CD14-positive monocyte (primary cell): ENCODE data around the gene PEX16. TPM values are rescaled to one million over a fixed set of nuclear protein-coding genes. Genes with fewer than 3 reads are reported as not detected.

Experiments
- DNase-seq, 3 donors: peaks; one replicate each; pipeline ENCODE4 v3.0.0-alpha.2; 2011 to 2022
- H2AFZ ChIP-seq: 2 replicates; pipeline ENCODE4 v1.6.0; 2012; ENCODE audit warnings: mild to moderate bottlenecking, low read depth, low read length, inconsistent platforms; ENCODE audit not compliant: insufficient read depth, poor library complexity, severe bottlenecking
- H3K27ac ChIP-seq, 2 donors: 1 replicate in 1 of 2; 2 replicates in 1 of 2; pipeline ENCODE4 v1.5.1; 2012 to 2013; ENCODE audit warnings: low read length in 2 of 2, control low read depth in 1 of 2, inconsistent platforms in 1 of 2, low read depth in 1 of 2, mild to moderate bottlenecking in 1 of 2
- H3K27me3 ChIP-seq, 2 donors: one replicate each; pipeline versions ENCODE4 v1.6.0 to v1.6.1; 2011 to 2013; ENCODE audit warnings: low read length in 2 of 2; ENCODE audit not compliant: control insufficient read depth in 2 of 2, insufficient read depth in 2 of 2
- H3K36me3 ChIP-seq, 2 donors: replicated peaks in 1 of 2; 1 replicate in 1 of 2; 2 replicates in 1 of 2; pipeline versions ENCODE4 v1.5.1 to v1.6.1; 2012 to 2013; ENCODE audit warnings: low read length in 2 of 2, control low read depth in 1 of 2, inconsistent platforms in 1 of 2, mild to moderate bottlenecking in 1 of 2; ENCODE audit not compliant: insufficient read depth in 2 of 2, control insufficient read depth in 1 of 2
- H3K4me1 ChIP-seq, 2 donors: 1 replicate in 1 of 2; 2 replicates in 1 of 2; pipeline versions ENCODE4 v1.5.1 to v1.6.1; 2012 to 2013; ENCODE audit warnings: low read length in 2 of 2, control low read depth in 1 of 2, inconsistent platforms in 1 of 2, mild to moderate bottlenecking in 1 of 2, moderate library complexity in 1 of 2; ENCODE audit not compliant: insufficient read depth in 2 of 2, control insufficient read depth in 1 of 2
- H3K4me2 ChIP-seq: replicated peaks from 2 replicates; pipeline ENCODE3; 2012; ENCODE audit warnings: low read length, moderate library complexity, mild to moderate bottlenecking; ENCODE audit not compliant: poor library complexity, severe bottlenecking; ENCODE audit errors: extremely low read depth
- H3K4me3 ChIP-seq, 3 experiments: fragments of 200-600 bp in 1 of 3; sonication (generic) in 1 of 3; replicated peaks in 1 of 3; 1 replicate in 2 of 3; 2 replicates in 1 of 3; pipeline ENCODE4 v1.5.1; 2011 to 2013; ENCODE audit warnings: low read length in 3 of 3, mild to moderate bottlenecking in 3 of 3, control low read depth in 2 of 3, low read depth in 2 of 3, inconsistent platforms in 1 of 3, moderate library complexity in 1 of 3
- H3K79me2 ChIP-seq: 2 replicates; pipeline ENCODE4 v1.6.0; 2012; ENCODE audit warnings: mild to moderate bottlenecking, control low read depth, inconsistent platforms, low read length, moderate library complexity; ENCODE audit not compliant: insufficient read depth
- H3K9ac ChIP-seq: 2 replicates; pipeline ENCODE4 v1.6.0; 2017; ENCODE audit warnings: low read length, mild to moderate bottlenecking; ENCODE audit not compliant: insufficient read depth, poor library complexity, severe bottlenecking
- H3K9me3 ChIP-seq, 2 donors: replicated peaks in 1 of 2; 1 replicate in 1 of 2; 2 replicates in 1 of 2; pipeline versions ENCODE4 v1.5.1 to v1.6.1; 2012 to 2013; ENCODE audit warnings: low read length in 2 of 2, control low read depth in 1 of 2; ENCODE audit not compliant: control insufficient read depth in 1 of 2, insufficient read depth in 1 of 2
- H4K20me1 ChIP-seq: 2 replicates; pipeline ENCODE4 v1.6.0; 2012; ENCODE audit warnings: mild to moderate bottlenecking, low read length, control low read depth, moderate library complexity; ENCODE audit not compliant: insufficient read depth
- H3K27ac Mint-ChIP-seq, 7 donors: one replicate each; pipeline ENCODE4 v1.8.0; 2020; ENCODE audit warnings: mild to moderate bottlenecking in 7 of 7, mixed read lengths in 7 of 7, moderate library complexity in 6 of 7, inconsistent platforms in 2 of 7
- H3K27me3 Mint-ChIP-seq, 3 donors: one replicate each; pipeline ENCODE4 v1.8.0; 2021 to 2022; ENCODE audit warnings: low read depth in 3 of 3, mild to moderate bottlenecking in 3 of 3, mixed read lengths in 3 of 3, moderate library complexity in 3 of 3, inconsistent platforms in 1 of 3
- H3K36me3 Mint-ChIP-seq, 2 donors: one replicate each; pipeline ENCODE4 v1.8.0; 2020; ENCODE audit warnings: mixed read lengths in 2 of 2, inconsistent platforms in 1 of 2, mild to moderate bottlenecking in 1 of 2
- H3K4me1 Mint-ChIP-seq: one replicate; pipeline ENCODE4 v1.8.0; 2020; ENCODE audit warnings: mild to moderate bottlenecking, mixed read lengths
- H3K4me3 Mint-ChIP-seq, 2 donors: one replicate each; pipeline ENCODE4 v1.8.0; 2020; ENCODE audit warnings: mild to moderate bottlenecking in 2 of 2, mixed read lengths in 2 of 2, moderate library complexity in 1 of 2
- H3K9me3 Mint-ChIP-seq, 7 donors: one replicate each; pipeline ENCODE4 v1.8.0; 2020 to 2022; ENCODE audit warnings: mixed read lengths in 7 of 7, mild to moderate bottlenecking in 6 of 7, moderate library complexity in 6 of 7, inconsistent platforms in 2 of 7
- CTCF ChIP-seq: fragments of 200-600 bp; IDR thresholded peaks from one replicate; pipeline ENCODE4 v1.8.0; 2022; ENCODE audit warnings: antibody characterized with exemption, mild to moderate bottlenecking
- WGBS: methylation state at CpG from one replicate; pipeline ENCODE4 v1.1.5; 2013; ENCODE audit warnings: missing lambda C conversion rate; ENCODE audit not compliant: insufficient coverage; 5-methylcytosine and 5-hydroxymethylcytosine counted together
- intact Hi-C, 2 donors: fragments of 100-400 bp; cut with micrococcal nuclease; formaldehyde crosslinking; loops; one replicate each; pipeline versions ENCODE4 v1.15.0 to v1.15.1; 2023
- polyA plus RNA-seq, 3 donors: library from polyadenylated mRNA; depleted of rRNA in 1 of 3; unstranded in 2 of 3; stranded (reverse) in 1 of 3; fragments of 300-500 nt in 2 of 3; fragments of >200 nt in 1 of 3; fragmentation: Illumina TruSeq in 2 of 3; gene quantifications; 1 replicate in 2 of 3; 2 replicates in 1 of 3; pipeline ENCODE4 v1.2.3, GENCODE V29; 2012 to 2021

Gene PEX16
- polyA plus RNA-seq, 3 donors = 33.8 to 46.1 (median 35.1) TPM

GRCh38 chr11:45959851-45960250 lies 42.2 kb upstream of the PEX16 start:
- H3K4me1 ChIP-seq = peaks cover 15 to 18% of the 10 kb centered on the region in 2 donors
- H3K27ac Mint-ChIP-seq = peak overlapping the region in 4 of 7 donors; percentile 50 to 84 (median 72)
- H3K9ac ChIP-seq = no peak overlapping the region
- no peaks in the 10 kb centered on the region for H3K27me3 ChIP-seq
- H3K4me2 ChIP-seq = peak overlapping the region; percentile 28
- peaks cover 46% of the 10 kb centered on the region for H4K20me1 ChIP-seq
- no CpG with 5 or more reads among the region's 1 CpG for WGBS
- H3K4me3 ChIP-seq = no peak overlapping the region
- H2AFZ ChIP-seq = no peak overlapping the region
- peaks cover 0 to 6% (median 0%) of the 10 kb centered on the region in 7 donors for H3K9me3 Mint-ChIP-seq
- peaks cover 48 to 69% of the 10 kb centered on the region in 2 donors for H3K36me3 Mint-ChIP-seq
- H3K79me2 ChIP-seq = peaks cover 3% of the 10 kb centered on the region
- H3K27ac ChIP-seq = peak overlapping the region in 1 of 2 donors; percentile 59
- H3K4me1 Mint-ChIP-seq = peaks cover 27% of the 10 kb centered on the region
- no peak overlapping the region for H3K4me3 Mint-ChIP-seq
- no peaks in the 10 kb centered on the region for H3K27me3 Mint-ChIP-seq
- TF ChIP-seq CTCF = no peak
- DNase-seq = no peak
- no peaks in the 10 kb centered on the region for H3K9me3 ChIP-seq
- peaks cover 20 to 64% of the 10 kb centered on the region in 2 donors for H3K36me3 ChIP-seq
- intact Hi-C loops = no loop called here

GRCh38 chr11:45949992-45950407 lies 32.3 kb upstream of the PEX16 start:
- DNase-seq = no peak
- Histone ChIP-seq H4K20me1 (peaks cover 20% of the 10 kb centered on the region), H3K4me2 (no peak overlapping the region), H3K4me3 (no peak overlapping the region), H3K9me3 (no peaks in the 10 kb centered on the region), H3K27ac (no peak overlapping the region), H3K36me3 (peaks cover 80 to 99% of the 10 kb centered on the region in 2 donors), H3K4me1 (no peaks in the 10 kb centered on the region), H3K79me2 (no peaks in the 10 kb centered on the region), H3K9ac (no peak overlapping the region), H3K27me3 (no peaks in the 10 kb centered on the region), H2AFZ (no peak overlapping the region)
- intact Hi-C loops = no loop called here
- peaks cover 89 to 94% of the 10 kb centered on the region in 2 donors for H3K36me3 Mint-ChIP-seq
- no peaks in the 10 kb centered on the region for H3K27me3 Mint-ChIP-seq
- no peaks in the 10 kb centered on the region for H3K4me1 Mint-ChIP-seq
- no peak overlapping the region for H3K4me3 Mint-ChIP-seq
- no CpG with 5 or more reads among the region's 1 CpG for WGBS
- no peak for TF ChIP-seq CTCF
- no peaks in the 10 kb centered on the region for H3K9me3 Mint-ChIP-seq
- H3K27ac Mint-ChIP-seq = no peak overlapping the region
